OCI-LY7 (cell line): ENCODE results near the gene C11orf52. TPM values are rescaled to one million over a fixed set of nuclear protein-coding genes. Genes with fewer than 3 reads are reported as not detected.

Source experiments
- BruUV-seq: library from RNA; stranded (reverse); fragments of 400-500 nt; replicated peaks from 2 replicates; lab custom pipeline; 2021; lab: Mats Ljungman, UMichigan
- CTCF ChIA-PET: fragments of 300-600 bp; sonication (Branson Sonifier 250); formaldehyde crosslinking; loops from one replicate; lab custom pipeline; 2022; ENCODE audit warnings: antibody characterized with exemption; ENCODE audit not compliant: unreplicated experiment; lab: Charles Lee
- POLR2A ChIA-PET: fragments of 300-600 bp; sonication (Branson Sonifier 250); formaldehyde crosslinking; loops from one replicate; lab custom pipeline; 2022; ENCODE audit warnings: antibody characterized with exemption; lab: Charles Lee
- DNase-seq: peaks from one replicate; pipeline ENCODE4 v3.0.0-alpha.2; 2015; ENCODE audit warnings: low spot score
- H2AFZ ChIP-seq: fragments of 200-600 bp; sonication (generic), shearing (Covaris generic); 2 replicates; pipeline ENCODE4 v1.6.1; 2014; ENCODE audit warnings: mild to moderate bottlenecking, antibody characterized with exemption, low read length, moderate library complexity
- H3K27ac ChIP-seq: fragments of 200-600 bp; sonication (generic); 2 replicates; pipeline ENCODE4 v1.5.1; 2014; ENCODE audit warnings: mixed run types, low read depth, mild to moderate bottlenecking, moderate library complexity, low read length, inconsistent platforms; ENCODE audit not compliant: poor library complexity, severe bottlenecking
- H3K36me3 ChIP-seq: fragments of 200-600 bp; sonication (generic); 2 replicates; pipeline ENCODE4 v1.6.1; 2014; ENCODE audit warnings: mild to moderate bottlenecking, antibody characterized with exemption, low read length, moderate library complexity, mixed read lengths; ENCODE audit not compliant: insufficient read depth
- H3K4me1 ChIP-seq: fragments of 200-600 bp; sonication (generic); 2 replicates; pipeline ENCODE4 v1.5.1; 2014; ENCODE audit warnings: mild to moderate bottlenecking, low read length; ENCODE audit not compliant: insufficient read depth, poor library complexity, severe bottlenecking
- H3K4me2 ChIP-seq: fragments of 200-600 bp; sonication (generic); 2 replicates; pipeline ENCODE4 v1.6.1; 2014; ENCODE audit warnings: mild to moderate bottlenecking, low read length
- H3K4me3 ChIP-seq: fragments of 200-600 bp; sonication (generic); 2 replicates; pipeline ENCODE4 v1.5.1; 2014; ENCODE audit warnings: mild to moderate bottlenecking, low read depth, low read length; ENCODE audit not compliant: poor library complexity, severe bottlenecking
- H3K79me2 ChIP-seq: fragments of 200-600 bp; sonication (generic); 2 replicates; pipeline ENCODE4 v1.6.1; 2016; ENCODE audit warnings: low read depth, mild to moderate bottlenecking, low read length, moderate library complexity, mixed read lengths; ENCODE audit not compliant: insufficient read depth
- H3K9me2 ChIP-seq: fragments of 200-600 bp; sonication (generic); 2 replicates; pipeline ENCODE4 v1.6.1; 2016; ENCODE audit warnings: mild to moderate bottlenecking, low read length, mixed read lengths; ENCODE audit not compliant: insufficient read depth
- H3K9me3 ChIP-seq: fragments of 200-600 bp; sonication (generic); 2 replicates; pipeline ENCODE4 v1.6.1; 2014; ENCODE audit warnings: mild to moderate bottlenecking, mixed run types, low read length, mixed read lengths
- H4K20me1 ChIP-seq: fragments of 200-600 bp; sonication (generic); 2 replicates; pipeline ENCODE4 v1.6.1; 2014; ENCODE audit warnings: mild to moderate bottlenecking, antibody characterized with exemption, low read length, moderate library complexity, mixed read lengths; ENCODE audit not compliant: insufficient read depth
- CTCF ChIP-seq: fragments of 200-600 bp; sonication (generic); conservative IDR thresholded peaks from 2 replicates; pipeline ENCODE4 v1.5.1; 2014; ENCODE audit warnings: mild to moderate bottlenecking, antibody characterized with exemption, low read length, moderate library complexity, mixed read lengths
- EZH2phosphoT487 ChIP-seq: fragments of 200-600 bp; sonication (generic); IDR thresholded peaks from 2 replicates; pipeline ENCODE4 v1.6.1; 2018; ENCODE audit warnings: low read depth, borderline replicate concordance, mild to moderate bottlenecking, mixed run types, antibody characterized with exemption, low read length, moderate library complexity, mixed read lengths
- intact Hi-C: fragments of 100-400 bp; cut with micrococcal nuclease; formaldehyde crosslinking; loops from one replicate; pipeline ENCODE4 v1.10.0; 2022; ENCODE audit not compliant: unreplicated experiment
- total RNA-seq, 2 experiments: library from RNA; depleted of rRNA in 1 of 2; stranded (reverse); fragments of >200 nt in 1 of 2; shearing (Covaris generic) in 1 of 2; gene quantifications; 2 replicates each; pipeline ENCODE4 v1.2.3, GENCODE V29; 2014 to 2022

The C11orf52 gene
- total RNA-seq, 2 experiments from 2014 or later: not detected

- no peaks in the 10 kb centered on the region for H3K4me1 ChIP-seq
- no peaks in the 10 kb centered on the region for H3K36me3 ChIP-seq
- no peaks in the 10 kb centered on the region for H3K9me2 ChIP-seq
- POLR2A ChIA-PET: no interaction called here
- no TSS peak for BruUV-seq
- no peak within 1 kb of the TSS for H3K4me2 ChIP-seq
- no peaks in the 10 kb centered on the region for H3K9me3 ChIP-seq
- no peaks in the 10 kb centered on the region for H3K79me2 ChIP-seq
- no peaks in the 10 kb centered on the region for H4K20me1 ChIP-seq
- no peak within 1 kb of the TSS for H3K27ac ChIP-seq
- no peak for DNase-seq
- H3K4me3 ChIP-seq: no peak within 1 kb of the TSS
- no peak within 1 kb of the TSS for H2AFZ ChIP-seq
- TF ChIP-seq CTCF: no peak
- no peak for TF ChIP-seq EZH2phosphoT487
- CTCF ChIA-PET: no interaction called here
- intact Hi-C loops: no loop called here
Measured at GRCh38 chr11:111912535-111912934, 6.2 kb upstream of the C11orf52 start, which contains the start of gene HSPB2. TSS of gene HSPB2 (plus strand) at chr11:111912734. CDS start at chr11:111912830, 96 bp downstream.

GRCh38 chr11:111913031-111913861, 5.5 kb upstream of the C11orf52 start:
- Histone ChIP-seq H3K36me3 (no peaks in the 10 kb centered on the region), H3K9me2 (no peaks in the 10 kb centered on the region), H3K4me1 (no peaks in the 10 kb centered on the region), H2AFZ (no peak overlapping the region), H3K27ac (no peak overlapping the region), H3K4me2 (no peak overlapping the region), H3K4me3 (no peak overlapping the region), H3K79me2 (no peaks in the 10 kb centered on the region), H4K20me1 (no peaks in the 10 kb centered on the region), H3K9me3 (no peaks in the 10 kb centered on the region)
- TF ChIP-seq EZH2phosphoT487 (no peak), CTCF (no peak)
- intact Hi-C loops: no loop called here
- BruUV-seq: no TSS peak
- no peak for DNase-seq
- POLR2A ChIA-PET: interaction anchor here (0.8 kb wide), 1 partner anchor 13 kb away, joined by 3 read pairs; no protein-coding TSS in a partner anchor
- CTCF ChIA-PET: no interaction called here

- CTCF ChIA-PET: no interaction called here
- no peak for TF ChIP-seq EZH2phosphoT487
- TF ChIP-seq CTCF: no peak
Measured at GRCh38 chr11:111913997-111914396, 4.7 kb upstream of the C11orf52 start.

More at GRCh38 chr11:111913997-111914396, 4.7 kb upstream of the C11orf52 start:
- no peaks in the 10 kb centered on the region for H3K36me3 ChIP-seq
- no TSS peak for BruUV-seq
- H3K9me3 ChIP-seq: no peaks in the 10 kb centered on the region
- POLR2A ChIA-PET: interaction anchor here (1.4 to 2.1 kb wide), 4 partner anchors 13 to 49 kb away, joined by 3 to 13 read pairs (median 4); partner anchors contain the start of gene ALG9
- no peaks in the 10 kb centered on the region for H3K9me2 ChIP-seq
- intact Hi-C loops: no loop called here
- H3K4me3 ChIP-seq: no peak overlapping the region
- H3K79me2 ChIP-seq: no peaks in the 10 kb centered on the region
- no peak overlapping the region for H3K4me2 ChIP-seq
- H3K4me1 ChIP-seq: no peaks in the 10 kb centered on the region
- no peaks in the 10 kb centered on the region for H4K20me1 ChIP-seq
- no peak for DNase-seq
- H2AFZ ChIP-seq: no peak overlapping the region
- H3K27ac ChIP-seq: no peak overlapping the region
